Measurements from ENCODE around the gene MDM2. TPM values are rescaled to one million over a fixed set of nuclear protein-coding genes. Genes with fewer than 3 reads are reported as not detected.

Gene MDM2
- 175 and 260 TPM in 2 replicates for total RNA-seq

GRCh38 chr12:68807576-68808387 is at the start of gene MDM2:
TSS of gene MDM2 (plus strand) at chr12:68808177. CDS start at chr12:68808478, 301 bp downstream.

Other genes starting within 250 kb of the MDM2 start
- gene RAP1B, start 197.3 kb upstream of the MDM2 start, total RNA-seq: 191 and 351 TPM in 2 replicates
- 32.7 and 72.9 TPM in 2 replicates for gene NUP107, start 121.2 kb upstream of the MDM2 start, total RNA-seq
- gene SLC35E3, start 62.0 kb upstream of the MDM2 start, total RNA-seq: 3.1 and 4.8 TPM in 2 replicates
- 16.9 and 19.0 TPM in 2 replicates for gene CPM, start 125.0 kb downstream of the MDM2 start, total RNA-seq

Data from regular cardiac myocyte (primary cell).